NCI-H1417 treated with DMSO at 0.1 percent for 48 hours (cell line): ENCODE measurements around the gene GSTT4.
"Not testable (repeated sequence)": the region's sequence is repeated elsewhere in the genome, so short reads cannot be mapped to it uniquely, and the experiment has no call there.

Source experiments
- DNase-seq: peaks from one replicate; lab custom pipeline; 2025; lab: John Stamatoyannopoulos, UW

Gene GSTT4

GRCh38 chr22:24005201-24005600 is at the start of gene GSTT4:
GSTT4 (minus strand) TSS chr22:24005453; CDS start chr22:24005356, 97 bp downstream.
- no peak for DNase-seq

GRCh38 chr22:24054356-24054755 is 49.1 kb upstream of the GSTT4 start:
- no peak for DNase-seq

- no peak for DNase-seq
Observed at GRCh38 chr22:24053481-24054226, 48.4 kb upstream of the GSTT4 start.

- no peak for DNase-seq
Observed at GRCh38 chr22:24051568-24051967, 46.3 kb upstream of the GSTT4 start.

- no peak for DNase-seq
Observed at GRCh38 chr22:24051028-24051427, 45.8 kb upstream of the GSTT4 start.

GRCh38 chr22:24049978-24050377 is 44.7 kb upstream of the GSTT4 start:
- DNase-seq: no peak

- DNase-seq: no peak
Observed at GRCh38 chr22:24049211-24049610, 44.0 kb upstream of the GSTT4 start.

- no peak for DNase-seq
Observed at GRCh38 chr22:24046024-24046423, 40.8 kb upstream of the GSTT4 start.

- DNase-seq: no peak
Observed at GRCh38 chr22:24043958-24044357, 38.7 kb upstream of the GSTT4 start.

- DNase-seq: not testable (repeated sequence)
Observed at GRCh38 chr22:24043465-24043864, 38.2 kb upstream of the GSTT4 start.

GRCh38 chr22:24040946-24041345 is 35.7 kb upstream of the GSTT4 start:
- no peak for DNase-seq

GRCh38 chr22:24039046-24039445 is 33.8 kb upstream of the GSTT4 start:
- DNase-seq: no peak

- DNase-seq: no peak
Observed at GRCh38 chr22:24037851-24038765, 32.9 kb upstream of the GSTT4 start.

GRCh38 chr22:24035296-24035695 is 30.0 kb upstream of the GSTT4 start:
- no peak for DNase-seq

- no peak for DNase-seq
Observed at GRCh38 chr22:24033731-24034130, 28.5 kb upstream of the GSTT4 start.

- no peak for DNase-seq
Observed at GRCh38 chr22:24030186-24030702, 25.0 kb upstream of the GSTT4 start.

- no peak for DNase-seq
Observed at GRCh38 chr22:24029304-24029703, 24.1 kb upstream of the GSTT4 start.

GRCh38 chr22:24028533-24028932 is 23.3 kb upstream of the GSTT4 start:
- DNase-seq: no peak

GRCh38 chr22:24027991-24028390 is 22.7 kb upstream of the GSTT4 start:
- no peak for DNase-seq

GRCh38 chr22:24027389-24027975 is 22.2 kb upstream of the GSTT4 start:
- DNase-seq: no peak

- no peak for DNase-seq
Observed at GRCh38 chr22:24026733-24027132, 21.5 kb upstream of the GSTT4 start.

- no peak for DNase-seq
Observed at GRCh38 chr22:24026056-24026455, 20.8 kb upstream of the GSTT4 start.

GRCh38 chr22:24025475-24025874 is 20.2 kb upstream of the GSTT4 start:
- no peak for DNase-seq
